GM23338 (cell line): ENCODE data around the gene IRX5. TPM values are rescaled to one million over a fixed set of nuclear protein-coding genes. Genes with fewer than 3 reads are reported as not detected.

Source experiments
- ATAC-seq: fragments of 200-7000 bp; cut with Tn5 transposase; 3 replicates; pipeline ENCODE4 v1.9.1; 2020
- DNase-seq: peaks from one replicate; pipeline ENCODE4 v3.0.0-alpha.2; 2015; ENCODE audit warnings: low spot score
- H2AFZ ChIP-seq: fragments of 200-600 bp; sonication (generic); 2 replicates; pipeline ENCODE4 v1.8.0; 2016; ENCODE audit warnings: antibody characterized with exemption, mild to moderate bottlenecking, moderate library complexity
- H3F3A ChIP-seq: fragments of 200-600 bp; sonication (generic); replicated peaks from 2 replicates; pipeline ENCODE4 v1.8.0; 2017; ENCODE audit warnings: antibody characterized with exemption, mixed run types, low read depth
- H3K27ac ChIP-seq: fragments of 200-600 bp; sonication (generic); 2 replicates; pipeline ENCODE4 v1.6.1; 2016; ENCODE audit warnings: low read depth
- H3K27me3 ChIP-seq: fragments of 200-600 bp; sonication (generic); 2 replicates; pipeline ENCODE4 v1.8.0; 2016; ENCODE audit warnings: mild to moderate bottlenecking, mixed run types, moderate library complexity; ENCODE audit not compliant: insufficient read depth
- H3K36me3 ChIP-seq: fragments of 200-600 bp; sonication (generic); 2 replicates; pipeline ENCODE4 v1.8.0; 2016; ENCODE audit warnings: mild to moderate bottlenecking; ENCODE audit not compliant: insufficient read depth
- H3K4me1 ChIP-seq: fragments of 200-600 bp; sonication (generic); 2 replicates; pipeline ENCODE4 v1.8.0; 2016; ENCODE audit warnings: mild to moderate bottlenecking, moderate library complexity; ENCODE audit not compliant: insufficient read depth
- H3K4me2 ChIP-seq: fragments of 200-600 bp; sonication (generic); 2 replicates; pipeline ENCODE4 v1.7.1; 2017; ENCODE audit warnings: mixed run types
- H3K4me3 ChIP-seq: fragments of 200-600 bp; sonication (generic); 2 replicates; pipeline ENCODE4 v1.6.1; 2016; ENCODE audit warnings: mixed run types
- H3K79me2 ChIP-seq: fragments of 200-600 bp; sonication (generic); replicated peaks from 2 replicates; pipeline ENCODE4 v1.8.0; 2017; ENCODE audit warnings: mild to moderate bottlenecking; ENCODE audit not compliant: insufficient read depth
- H3K9me2 ChIP-seq: fragments of 200-600 bp; sonication (generic); 2 replicates; pipeline ENCODE4 v1.8.0; 2017; ENCODE audit not compliant: insufficient read depth
- H4K20me1 ChIP-seq: fragments of 200-600 bp; sonication (generic); replicated peaks from 2 replicates; pipeline ENCODE4 v1.8.0; 2017; ENCODE audit warnings: mild to moderate bottlenecking; ENCODE audit not compliant: insufficient read depth
- H3K27ac Mint-ChIP-seq: 2 replicates; pipeline ENCODE4 v1.8.0; 2020; ENCODE audit warnings: inconsistent platforms, mild to moderate bottlenecking, moderate library complexity, mixed read lengths
- H3K27me3 Mint-ChIP-seq: 3 replicates; pipeline ENCODE4 v1.8.0; 2022; ENCODE audit warnings: low read depth, mild to moderate bottlenecking, moderate library complexity, mixed read lengths, inconsistent platforms; ENCODE audit not compliant: insufficient read depth, poor library complexity
- H3K36me3 Mint-ChIP-seq: 3 replicates; pipeline ENCODE4 v1.8.0; 2021; ENCODE audit warnings: low read depth, mild to moderate bottlenecking, inconsistent platforms, moderate library complexity, mixed read lengths
- H3K4me1 Mint-ChIP-seq: 3 replicates; pipeline ENCODE4 v1.8.0; 2020; ENCODE audit warnings: mild to moderate bottlenecking, inconsistent platforms, mixed read lengths
- H3K4me3 Mint-ChIP-seq: 3 replicates; pipeline ENCODE4 v1.8.0; 2021; ENCODE audit warnings: moderate library complexity, mild to moderate bottlenecking, inconsistent platforms, mixed read lengths
- H3K9me3 Mint-ChIP-seq: 3 replicates; pipeline ENCODE4 v1.8.0; 2020; ENCODE audit warnings: moderate library complexity, mild to moderate bottlenecking, inconsistent platforms, mixed read lengths
- CREB1 ChIP-seq: fragments of 250-450 bp; sonication (Bioruptor Pico); IDR thresholded peaks from 2 replicates; pipeline ENCODE4 v1.5.0; 2020; ENCODE audit warnings: low read depth, mild to moderate bottlenecking, moderate library complexity
- ETS1 ChIP-seq: IDR thresholded peaks from 2 replicates; pipeline ENCODE4 v1.6.1; 2016; ENCODE audit warnings: antibody characterized with exemption
- EZH2 ChIP-seq: fragments of 200-600 bp; sonication (generic); IDR thresholded peaks from one replicate; pipeline ENCODE4 v1.8.0; 2017; ENCODE audit warnings: antibody characterized with exemption, mild to moderate bottlenecking, low read depth; ENCODE audit not compliant: unreplicated experiment
- EZH2phosphoT487 ChIP-seq: fragments of 200-600 bp; sonication (generic); IDR thresholded peaks from one replicate; pipeline ENCODE4 v1.8.1; 2018; ENCODE audit warnings: antibody characterized with exemption; ENCODE audit not compliant: unreplicated experiment
- JUNB ChIP-seq: IDR thresholded peaks from one replicate; pipeline ENCODE4 v1.6.1; 2016; ENCODE audit warnings: antibody characterized with exemption; ENCODE audit not compliant: unreplicated experiment
- NANOG ChIP-seq: IDR thresholded peaks from 2 replicates; pipeline ENCODE4 v1.6.1; 2016; ENCODE audit warnings: antibody characterized with exemption, borderline replicate concordance
- POLR2AphosphoS5 ChIP-seq: IDR thresholded peaks from 2 replicates; pipeline ENCODE4 v1.6.1; 2016; ENCODE audit warnings: antibody characterized with exemption, low read depth
- STAT1 ChIP-seq: IDR thresholded peaks from one replicate; pipeline ENCODE4 v1.6.1; 2016; ENCODE audit warnings: antibody characterized with exemption; ENCODE audit not compliant: unreplicated experiment
- ZNF114 ChIP-seq: fragments of 250-450 bp; sonication (Bioruptor Pico); IDR thresholded peaks from 2 replicates; pipeline ENCODE4 v1.5.0; 2020; ENCODE audit warnings: mild to moderate bottlenecking, moderate library complexity
- ZNF331 ChIP-seq: fragments of 250-450 bp; sonication (Bioruptor Pico); IDR thresholded peaks from 2 replicates; pipeline ENCODE4 v1.5.0; 2020; ENCODE audit warnings: low read depth, mild to moderate bottlenecking, moderate library complexity
- polyA plus RNA-seq: library from polyadenylated mRNA; unstranded; fragments of >200 nt; fragmentation: Nextera tagmentation; extraction: Ambion mirVana; gene quantifications from 2 replicates; pipeline ENCODE4 v1.2.1, GENCODE V29; 2016
- total RNA-seq: library from RNA; depleted of rRNA; stranded (reverse); fragments of >200 nt; shearing (Covaris generic); gene quantifications from 2 replicates; pipeline ENCODE4 v1.2.3, GENCODE V29; 2014
- TF ChIP-seq, protein P1 (sequence below), 2 experiments: fragments of 200-600 bp in 1 of 2; sonication (generic) in 1 of 2; conservative IDR thresholded peaks; 2 replicates each; pipeline versions ENCODE4 v1.5.1 to v1.6.1; 2016 to 2017; ENCODE audit warnings: antibody characterized with exemption in 2 of 2, low read depth in 2 of 2, mild to moderate bottlenecking in 2 of 2, moderate library complexity in 1 of 2
- TF ChIP-seq, protein P2 (sequence below): IDR thresholded peaks from one replicate; pipeline ENCODE4 v1.6.1; 2018; ENCODE audit warnings: antibody characterized with exemption; ENCODE audit not compliant: unreplicated experiment
- TF ChIP-seq, protein P3 (sequence below): fragments of 250-450 bp; sonication (Bioruptor Pico); IDR thresholded peaks from 2 replicates; pipeline ENCODE4 v1.5.0; 2020; ENCODE audit warnings: mild to moderate bottlenecking, moderate library complexity

The IRX5 gene
- total and polyA plus RNA-seq, 2 experiments from 2014 or later: 0.07 to 0.39 TPM

DNA sequence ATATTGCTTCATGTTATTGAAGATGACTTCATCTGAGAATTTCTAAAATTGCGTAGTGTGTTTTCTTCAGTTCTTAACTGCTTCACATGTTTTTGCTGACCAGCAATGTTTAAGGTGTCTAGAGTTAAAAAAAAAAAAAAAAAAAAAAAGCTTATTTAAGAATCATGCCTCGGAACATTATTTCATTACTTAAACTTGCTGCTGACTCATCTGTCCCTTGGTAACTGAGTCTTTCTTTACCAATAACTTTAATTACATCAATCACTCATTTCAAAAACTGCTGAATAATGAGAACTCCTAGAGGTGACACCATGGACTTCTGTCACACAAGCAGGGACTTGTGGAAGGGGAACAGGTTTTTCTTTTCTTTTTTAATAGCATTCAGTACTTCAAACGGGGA is 16.2 kb downstream of the IRX5 start:
- ATAC-seq: no peak
- Mint-ChIP-seq H3K4me1 (peaks cover 7% of the 10 kb centered on the region; the same call in 2 of the 3 replicates), H3K36me3 (no peaks in the 10 kb centered on the region), H3K4me3 (no peak overlapping the region), H3K9me3 (no peaks in the 10 kb centered on the region; the same call in 2 of the 3 replicates), H3K27me3 (peaks cover 25% of the 10 kb centered on the region), H3K27ac (no peak overlapping the region)
- Histone ChIP-seq H3K27me3 (peaks cover 21% of the 10 kb centered on the region), H2AFZ (no peak overlapping the region), H3K27ac (no peak overlapping the region), H3F3A (no peaks in the 10 kb centered on the region), H3K36me3 (no peaks in the 10 kb centered on the region), H3K4me1 (peaks cover 6% of the 10 kb centered on the region), H3K4me2 (no peak overlapping the region), H3K4me3 (no peak overlapping the region), H4K20me1 (no peaks in the 10 kb centered on the region), H3K9me2 (no peaks in the 10 kb centered on the region), H3K79me2 (no peaks in the 10 kb centered on the region)
- TF ChIP-seq ETS1: no peak
- TF ChIP-seq EZH2phosphoT487: no peak
- TF ChIP-seq, protein P1, sequence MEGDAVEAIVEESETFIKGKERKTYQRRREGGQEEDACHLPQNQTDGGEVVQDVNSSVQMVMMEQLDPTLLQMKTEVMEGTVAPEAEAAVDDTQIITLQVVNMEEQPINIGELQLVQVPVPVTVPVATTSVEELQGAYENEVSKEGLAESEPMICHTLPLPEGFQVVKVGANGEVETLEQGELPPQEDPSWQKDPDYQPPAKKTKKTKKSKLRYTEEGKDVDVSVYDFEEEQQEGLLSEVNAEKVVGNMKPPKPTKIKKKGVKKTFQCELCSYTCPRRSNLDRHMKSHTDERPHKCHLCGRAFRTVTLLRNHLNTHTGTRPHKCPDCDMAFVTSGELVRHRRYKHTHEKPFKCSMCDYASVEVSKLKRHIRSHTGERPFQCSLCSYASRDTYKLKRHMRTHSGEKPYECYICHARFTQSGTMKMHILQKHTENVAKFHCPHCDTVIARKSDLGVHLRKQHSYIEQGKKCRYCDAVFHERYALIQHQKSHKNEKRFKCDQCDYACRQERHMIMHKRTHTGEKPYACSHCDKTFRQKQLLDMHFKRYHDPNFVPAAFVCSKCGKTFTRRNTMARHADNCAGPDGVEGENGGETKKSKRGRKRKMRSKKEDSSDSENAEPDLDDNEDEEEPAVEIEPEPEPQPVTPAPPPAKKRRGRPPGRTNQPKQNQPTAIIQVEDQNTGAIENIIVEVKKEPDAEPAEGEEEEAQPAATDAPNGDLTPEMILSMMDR (conservative IDR thresholded peaks at IDR 0.05; ENCODE audit: low read depth in 2 of 2): no peak
- TF ChIP-seq POLR2AphosphoS5: no peak
- TF ChIP-seq CREB1 (CRISPR knock-in tag): no peak
- TF ChIP-seq, protein P2, sequence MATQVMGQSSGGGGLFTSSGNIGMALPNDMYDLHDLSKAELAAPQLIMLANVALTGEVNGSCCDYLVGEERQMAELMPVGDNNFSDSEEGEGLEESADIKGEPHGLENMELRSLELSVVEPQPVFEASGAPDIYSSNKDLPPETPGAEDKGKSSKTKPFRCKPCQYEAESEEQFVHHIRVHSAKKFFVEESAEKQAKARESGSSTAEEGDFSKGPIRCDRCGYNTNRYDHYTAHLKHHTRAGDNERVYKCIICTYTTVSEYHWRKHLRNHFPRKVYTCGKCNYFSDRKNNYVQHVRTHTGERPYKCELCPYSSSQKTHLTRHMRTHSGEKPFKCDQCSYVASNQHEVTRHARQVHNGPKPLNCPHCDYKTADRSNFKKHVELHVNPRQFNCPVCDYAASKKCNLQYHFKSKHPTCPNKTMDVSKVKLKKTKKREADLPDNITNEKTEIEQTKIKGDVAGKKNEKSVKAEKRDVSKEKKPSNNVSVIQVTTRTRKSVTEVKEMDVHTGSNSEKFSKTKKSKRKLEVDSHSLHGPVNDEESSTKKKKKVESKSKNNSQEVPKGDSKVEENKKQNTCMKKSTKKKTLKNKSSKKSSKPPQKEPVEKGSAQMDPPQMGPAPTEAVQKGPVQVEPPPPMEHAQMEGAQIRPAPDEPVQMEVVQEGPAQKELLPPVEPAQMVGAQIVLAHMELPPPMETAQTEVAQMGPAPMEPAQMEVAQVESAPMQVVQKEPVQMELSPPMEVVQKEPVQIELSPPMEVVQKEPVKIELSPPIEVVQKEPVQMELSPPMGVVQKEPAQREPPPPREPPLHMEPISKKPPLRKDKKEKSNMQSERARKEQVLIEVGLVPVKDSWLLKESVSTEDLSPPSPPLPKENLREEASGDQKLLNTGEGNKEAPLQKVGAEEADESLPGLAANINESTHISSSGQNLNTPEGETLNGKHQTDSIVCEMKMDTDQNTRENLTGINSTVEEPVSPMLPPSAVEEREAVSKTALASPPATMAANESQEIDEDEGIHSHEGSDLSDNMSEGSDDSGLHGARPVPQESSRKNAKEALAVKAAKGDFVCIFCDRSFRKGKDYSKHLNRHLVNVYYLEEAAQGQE: no peak
- no peak for TF ChIP-seq EZH2
- TF ChIP-seq, protein P3, sequence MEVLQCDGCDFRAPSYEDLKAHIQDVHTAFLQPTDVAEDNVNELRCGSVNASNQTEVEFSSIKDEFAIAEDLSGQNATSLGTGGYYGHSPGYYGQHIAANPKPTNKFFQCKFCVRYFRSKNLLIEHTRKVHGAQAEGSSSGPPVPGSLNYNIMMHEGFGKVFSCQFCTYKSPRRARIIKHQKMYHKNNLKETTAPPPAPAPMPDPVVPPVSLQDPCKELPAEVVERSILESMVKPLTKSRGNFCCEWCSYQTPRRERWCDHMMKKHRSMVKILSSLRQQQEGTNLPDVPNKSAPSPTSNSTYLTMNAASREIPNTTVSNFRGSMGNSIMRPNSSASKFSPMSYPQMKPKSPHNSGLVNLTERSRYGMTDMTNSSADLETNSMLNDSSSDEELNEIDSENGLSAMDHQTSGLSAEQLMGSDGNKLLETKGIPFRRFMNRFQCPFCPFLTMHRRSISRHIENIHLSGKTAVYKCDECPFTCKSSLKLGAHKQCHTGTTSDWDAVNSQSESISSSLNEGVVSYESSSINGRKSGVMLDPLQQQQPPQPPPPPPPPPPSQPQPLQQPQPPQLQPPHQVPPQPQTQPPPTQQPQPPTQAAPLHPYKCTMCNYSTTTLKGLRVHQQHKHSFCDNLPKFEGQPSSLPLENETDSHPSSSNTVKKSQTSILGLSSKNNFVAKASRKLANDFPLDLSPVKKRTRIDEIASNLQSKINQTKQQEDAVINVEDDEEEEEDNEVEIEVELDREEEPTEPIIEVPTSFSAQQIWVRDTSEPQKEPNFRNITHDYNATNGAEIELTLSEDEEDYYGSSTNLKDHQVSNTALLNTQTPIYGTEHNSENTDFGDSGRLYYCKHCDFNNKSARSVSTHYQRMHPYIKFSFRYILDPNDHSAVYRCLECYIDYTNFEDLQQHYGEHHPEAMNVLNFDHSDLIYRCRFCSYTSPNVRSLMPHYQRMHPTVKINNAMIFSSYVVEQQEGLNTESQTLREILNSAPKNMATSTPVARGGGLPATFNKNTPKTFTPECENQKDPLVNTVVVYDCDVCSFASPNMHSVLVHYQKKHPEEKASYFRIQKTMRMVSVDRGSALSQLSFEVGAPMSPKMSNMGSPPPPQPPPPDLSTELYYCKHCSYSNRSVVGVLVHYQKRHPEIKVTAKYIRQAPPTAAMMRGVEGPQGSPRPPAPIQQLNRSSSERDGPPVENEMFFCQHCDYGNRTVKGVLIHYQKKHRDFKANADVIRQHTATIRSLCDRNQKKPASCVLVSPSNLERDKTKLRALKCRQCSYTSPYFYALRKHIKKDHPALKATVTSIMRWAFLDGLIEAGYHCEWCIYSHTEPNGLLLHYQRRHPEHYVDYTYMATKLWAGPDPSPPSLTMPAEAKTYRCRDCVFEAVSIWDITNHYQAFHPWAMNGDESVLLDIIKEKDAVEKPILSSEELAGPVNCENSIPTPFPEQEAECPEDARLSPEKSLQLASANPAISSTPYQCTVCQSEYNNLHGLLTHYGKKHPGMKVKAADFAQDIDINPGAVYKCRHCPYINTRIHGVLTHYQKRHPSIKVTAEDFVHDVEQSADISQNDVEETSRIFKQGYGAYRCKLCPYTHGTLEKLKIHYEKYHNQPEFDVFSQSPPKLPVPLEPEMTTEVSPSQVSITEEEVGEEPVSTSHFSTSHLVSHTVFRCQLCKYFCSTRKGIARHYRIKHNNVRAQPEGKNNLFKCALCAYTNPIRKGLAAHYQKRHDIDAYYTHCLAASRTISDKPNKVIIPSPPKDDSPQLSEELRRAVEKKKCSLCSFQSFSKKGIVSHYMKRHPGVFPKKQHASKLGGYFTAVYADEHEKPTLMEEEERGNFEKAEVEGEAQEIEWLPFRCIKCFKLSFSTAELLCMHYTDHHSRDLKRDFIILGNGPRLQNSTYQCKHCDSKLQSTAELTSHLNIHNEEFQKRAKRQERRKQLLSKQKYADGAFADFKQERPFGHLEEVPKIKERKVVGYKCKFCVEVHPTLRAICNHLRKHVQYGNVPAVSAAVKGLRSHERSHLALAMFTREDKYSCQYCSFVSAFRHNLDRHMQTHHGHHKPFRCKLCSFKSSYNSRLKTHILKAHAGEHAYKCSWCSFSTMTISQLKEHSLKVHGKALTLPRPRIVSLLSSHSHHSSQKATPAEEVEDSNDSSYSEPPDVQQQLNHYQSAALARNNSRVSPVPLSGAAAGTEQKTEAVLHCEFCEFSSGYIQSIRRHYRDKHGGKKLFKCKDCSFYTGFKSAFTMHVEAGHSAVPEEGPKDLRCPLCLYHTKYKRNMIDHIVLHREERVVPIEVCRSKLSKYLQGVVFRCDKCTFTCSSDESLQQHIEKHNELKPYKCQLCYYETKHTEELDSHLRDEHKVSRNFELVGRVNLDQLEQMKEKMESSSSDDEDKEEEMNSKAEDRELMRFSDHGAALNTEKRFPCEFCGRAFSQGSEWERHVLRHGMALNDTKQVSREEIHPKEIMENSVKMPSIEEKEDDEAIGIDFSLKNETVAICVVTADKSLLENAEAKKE (CRISPR knock-in tag): no peak
- no peak for TF ChIP-seq ZNF114 (CRISPR knock-in tag)
- TF ChIP-seq ZNF331 (CRISPR knock-in tag): no peak
- no peak for TF ChIP-seq STAT1
- TF ChIP-seq JUNB: no peak
- TF ChIP-seq NANOG: no peak
- no peak for DNase-seq
